ENCODE measurements around the gene MSANTD3. TPM values are rescaled to one million over a fixed set of nuclear protein-coding genes. Genes with fewer than 3 reads are reported as not detected.

Gene MSANTD3
- total and polyA plus RNA-seq, 4 donors = 4.3 to 7.4 (median 6.6) TPM

- no peaks in the 10 kb centered on the region for H3K36me3 ChIP-seq (ENCODE audit: control insufficient read depth in 4 of 4, insufficient read depth in 3 of 4, low read depth in 1 of 4, low read length in 3 of 4)
- DNase-seq (ENCODE audit: low spot score) = no peak
- no peak for TF ChIP-seq HNF4A (conservative IDR thresholded peaks at IDR 0.05)
- TF ChIP-seq SP1 (IDR thresholded peaks at IDR 0.05) = no peak
- TF ChIP-seq MAX (IDR thresholded peaks at IDR 0.05) = no peak
- no peak for TF ChIP-seq JUND (IDR thresholded peaks at IDR 0.05)
- TF ChIP-seq TAF1 (conservative IDR thresholded peaks at IDR 0.05) = no peak
- no peak for TF ChIP-seq ZBTB33 (IDR thresholded peaks at IDR 0.05)
- no peak for TF ChIP-seq RAD21 (IDR thresholded peaks at IDR 0.05)
- no peak for TF ChIP-seq YY1 (IDR thresholded peaks at IDR 0.05)
- H3K9me3 ChIP-seq (ENCODE audit: control insufficient read depth in 4 of 4, low read length in 3 of 4) = no peaks in the 10 kb centered on the region
- no peak overlapping the region for H3K4me3 ChIP-seq (ENCODE audit: low read depth in 1 of 3, low read length in 3 of 3)
- WGBS = 94% methylated on average over 5 of the region's 5 CpGs
- peaks cover 3 to 9% (median 3%) of the 10 kb centered on the region in 4 donors for H3K4me1 ChIP-seq (ENCODE audit: control insufficient read depth in 4 of 4, insufficient read depth in 4 of 4, low read length in 3 of 4)
- no peaks in the 10 kb centered on the region for H3K27me3 ChIP-seq (ENCODE audit: control insufficient read depth in 4 of 4, insufficient read depth in 4 of 4, low read length in 3 of 4)
- H3K27ac ChIP-seq (ENCODE audit: low read depth in 1 of 2, low read length in 2 of 2) = no peak overlapping the region
- H3K9ac ChIP-seq (ENCODE audit: low read depth in 1 of 2, low read length in 2 of 2) = no peak overlapping the region
These were observed 13.0 kb upstream of the MSANTD3 start for GRCh38 chr9:100413839-100414420.

- DNase-seq (ENCODE audit: low spot score) = no peak
- H3K9ac ChIP-seq (ENCODE audit: low read depth in 1 of 2, low read length in 2 of 2) = no peak overlapping the region
- no peaks in the 10 kb centered on the region for H3K9me3 ChIP-seq (ENCODE audit: control insufficient read depth in 4 of 4, low read length in 3 of 4)
- WGBS = 67% methylated on average over 4 of the region's 4 CpGs
- TF ChIP-seq REST (IDR thresholded peaks at IDR 0.05) = no peak
- no peak for TF ChIP-seq TAF1 (conservative IDR thresholded peaks at IDR 0.05)
- no peak for TF ChIP-seq FOXA2 (IDR thresholded peaks at IDR 0.05)
- no peak for TF ChIP-seq CTCF (IDR thresholded peaks at IDR 0.05; ENCODE audit: low read depth, low read length, missing input control)
- H3K4me3 ChIP-seq (ENCODE audit: low read depth in 1 of 3, low read length in 3 of 3) = no peak overlapping the region
- no peaks in the 10 kb centered on the region for H3K36me3 ChIP-seq (ENCODE audit: control insufficient read depth in 4 of 4, insufficient read depth in 3 of 4, low read depth in 1 of 4, low read length in 3 of 4)
- no peaks in the 10 kb centered on the region for H3K4me1 ChIP-seq (ENCODE audit: control insufficient read depth in 4 of 4, insufficient read depth in 4 of 4, low read length in 3 of 4)
- no peak overlapping the region for H3K27ac ChIP-seq (ENCODE audit: low read depth in 1 of 2, low read length in 2 of 2)
- H3K27me3 ChIP-seq (ENCODE audit: control insufficient read depth in 4 of 4, insufficient read depth in 4 of 4, low read length in 3 of 4) = no peaks in the 10 kb centered on the region
These were observed 9.1 kb upstream of the MSANTD3 start for GRCh38 chr9:100417815-100418214.
